Effector CD4-positive, alpha-beta T cell (primary cell): ENCODE results near the gene DUSP8.

Source experiments
- DNase-seq: peaks from one replicate; pipeline ENCODE4 v3.0.0-alpha.2; 2020

DUSP8 gene

DNA sequence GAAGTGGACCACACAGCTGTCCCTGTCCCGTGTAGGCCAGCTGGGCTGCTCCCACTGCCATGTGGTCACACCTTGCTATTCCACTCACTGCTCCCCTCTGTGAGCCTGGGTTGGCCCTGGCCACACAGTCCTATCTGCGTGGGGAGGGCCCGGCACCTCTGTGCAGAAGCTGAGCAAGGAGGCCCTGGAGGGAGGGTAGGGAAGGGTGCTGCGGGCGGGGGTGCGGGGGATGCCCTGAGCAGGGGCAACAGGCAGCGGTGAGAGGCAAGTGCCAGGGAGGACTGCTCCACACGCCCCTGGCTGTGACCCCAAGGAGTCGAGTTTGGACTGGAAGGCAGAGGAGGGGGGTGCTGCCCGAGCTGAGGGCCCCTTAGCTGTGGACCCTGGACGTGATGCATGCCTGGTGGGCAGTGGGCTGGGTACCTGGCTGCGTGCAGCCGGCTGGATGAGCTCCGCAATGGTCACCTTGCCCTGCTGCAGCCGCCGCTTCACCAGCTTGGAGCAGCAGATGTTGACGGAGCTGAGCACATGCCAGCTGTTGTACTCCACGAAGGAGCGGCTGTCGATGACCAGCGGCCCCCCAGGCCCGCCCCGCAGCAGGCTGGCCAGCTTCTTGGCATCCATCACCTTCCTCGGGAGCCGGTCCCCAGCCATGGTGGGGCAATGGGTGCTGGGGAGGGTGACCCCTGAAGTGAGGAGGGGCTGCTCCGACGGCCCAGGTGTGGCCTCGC is 6.7 kb downstream of the DUSP8 start:
- no peak for DNase-seq

- DNase-seq, result no peak
Measured at GRCh38 chr11:1564535-1565172, 7.4 kb downstream of the DUSP8 start.

- no peak for DNase-seq
Measured at GRCh38 chr11:1563697-1564534, 8.2 kb downstream of the DUSP8 start.

DNA sequence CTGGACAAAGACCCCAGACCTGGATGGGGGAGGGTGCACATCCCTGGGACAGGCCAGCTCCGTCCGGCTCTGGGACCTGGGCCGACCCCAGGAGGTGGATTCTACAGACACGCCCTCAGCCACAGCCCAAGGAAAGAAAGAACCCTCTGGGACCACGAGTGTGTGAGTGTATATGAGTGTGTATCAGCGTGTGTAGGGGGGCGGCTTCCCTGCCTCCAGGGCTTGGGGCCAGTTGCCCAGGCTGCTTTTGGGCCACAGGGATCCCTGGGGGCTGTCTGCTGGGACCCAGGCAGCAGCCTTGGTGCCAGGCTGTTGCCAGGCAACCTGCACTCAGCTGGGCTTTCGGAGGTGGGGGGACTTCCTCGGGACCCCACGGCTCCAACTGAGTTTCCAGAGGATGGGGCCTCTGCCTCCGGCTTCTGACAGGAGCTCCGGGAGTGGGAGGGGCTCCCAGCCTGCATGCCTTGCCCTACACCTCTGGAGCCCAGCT is 8.9 kb downstream of the DUSP8 start:
- no peak for DNase-seq

GRCh38 chr11:1562469-1563148 is 9.5 kb downstream of the DUSP8 start:
- no peak for DNase-seq

GRCh38 chr11:1561955-1562354 is 10.1 kb downstream of the DUSP8 start:
- no peak for DNase-seq

- no peak for DNase-seq
Measured at GRCh38 chr11:1561266-1561665, 10.8 kb downstream of the DUSP8 start.

GRCh38 chr11:1560649-1561251 is 11.3 kb downstream of the DUSP8 start:
- DNase-seq, result no peak

- DNase-seq, result no peak
Measured at GRCh38 chr11:1560002-1560648, 11.9 kb downstream of the DUSP8 start.

- no peak for DNase-seq
Measured at GRCh38 chr11:1559111-1559951, 12.7 kb downstream of the DUSP8 start.

DNA sequence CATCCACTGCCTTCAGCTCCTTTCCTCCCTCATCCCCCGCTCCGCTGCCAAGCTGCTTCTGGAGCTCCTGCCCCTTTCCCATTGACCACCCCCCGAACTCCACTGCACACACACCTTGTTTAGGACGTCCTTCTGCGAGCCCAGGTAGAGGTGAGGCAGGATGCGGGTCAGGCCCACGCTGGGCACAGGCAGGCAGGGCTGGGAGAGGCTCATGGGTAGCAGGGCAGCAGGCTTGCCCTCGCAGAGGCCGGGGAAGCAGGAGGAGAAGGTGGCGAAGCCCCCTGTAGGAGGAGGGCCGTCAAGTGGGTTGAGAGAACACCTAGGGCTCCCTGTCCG is 13.3 kb downstream of the DUSP8 start:
- DNase-seq, result no peak

- no peak for DNase-seq
Measured at GRCh38 chr11:1557904-1558774, 13.9 kb downstream of the DUSP8 start.

DNA sequence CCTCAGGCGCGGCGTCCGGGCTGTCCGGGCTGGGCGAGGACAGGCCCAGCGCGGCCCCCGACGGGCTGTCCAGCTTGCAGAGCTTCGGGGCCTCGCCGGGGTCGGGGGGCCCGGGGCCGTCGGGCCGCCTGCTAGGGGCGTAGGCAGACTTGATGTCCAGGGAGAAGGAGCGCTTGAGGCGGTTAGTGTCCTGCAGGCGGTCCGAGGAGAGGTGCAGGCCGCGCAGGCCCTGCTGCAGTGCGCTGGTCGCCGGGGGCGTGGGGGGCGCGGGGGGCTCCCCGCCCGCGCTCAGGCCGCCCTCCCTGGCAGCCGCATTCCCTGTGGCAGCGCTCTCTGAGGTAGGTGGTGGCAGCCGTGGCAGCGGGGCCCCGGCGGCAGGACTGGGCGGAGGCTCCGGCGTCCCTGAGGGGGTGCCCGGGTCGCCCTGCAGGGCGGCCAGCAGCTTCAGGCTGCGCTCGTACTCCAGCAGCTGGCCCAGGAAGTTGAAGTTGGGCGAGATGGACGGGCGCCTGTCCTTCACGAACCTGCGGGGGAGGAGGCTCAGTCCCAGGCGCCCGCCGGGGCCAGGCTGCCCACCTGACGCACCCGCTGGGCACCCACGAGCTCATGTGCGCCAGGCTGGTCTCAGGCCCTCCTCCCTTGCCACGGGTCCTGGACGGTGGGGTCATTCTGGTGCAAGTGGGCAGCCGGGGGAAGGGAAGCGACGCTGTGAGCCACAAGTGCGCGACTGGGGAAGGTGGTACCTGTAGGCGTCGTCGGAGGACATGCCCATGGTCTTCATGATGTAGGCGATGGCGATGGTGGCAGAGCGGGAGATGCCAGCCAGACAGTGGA is 14.8 kb downstream of the DUSP8 start:
- no peak for DNase-seq

- DNase-seq, result no peak
Measured at GRCh38 chr11:1556278-1556902, 15.7 kb downstream of the DUSP8 start.

DNA sequence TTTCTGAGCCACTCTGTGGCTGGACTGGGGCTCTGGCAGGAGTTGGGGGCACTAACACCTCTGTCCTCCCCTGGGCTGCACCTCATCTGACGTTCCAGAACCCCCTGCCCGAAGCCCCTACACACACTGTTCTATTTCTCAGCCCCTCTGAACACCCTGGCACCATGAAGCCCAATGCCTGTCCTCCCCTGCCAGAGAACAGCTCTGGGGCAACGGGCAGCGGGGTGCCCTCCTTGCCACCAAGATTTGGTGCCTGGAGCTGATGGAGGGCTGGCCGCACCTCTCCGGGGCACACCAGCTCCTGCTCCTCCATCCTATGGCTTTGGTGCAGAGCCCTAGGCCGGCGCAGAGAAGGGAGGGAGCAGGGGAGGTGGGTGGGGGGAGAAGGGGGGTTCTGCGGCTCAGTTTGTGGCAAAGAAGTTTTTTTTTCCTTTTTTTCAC is 16.3 kb downstream of the DUSP8 start:
- no peak for DNase-seq

GRCh38 chr11:1554981-1555712 is 16.9 kb downstream of the DUSP8 start:
- DNase-seq, result no peak

GRCh38 chr11:1553808-1554594 is 18.1 kb downstream of the DUSP8 start:
- DNase-seq, result no peak
